Mucosa of rectum (tissue), 2 donors: Measurements from ENCODE around the gene ASCL5.

Experiments used
- H3K27ac ChIP-seq, 2 donors: one replicate each; pipeline ENCODE4 v1.7.0; 2013; ENCODE audit warnings: inconsistent platforms in 2 of 2, low read depth in 2 of 2, low read length in 2 of 2
- H3K27me3 ChIP-seq, 2 donors: one replicate each; pipeline ENCODE4 v1.7.0; 2013; ENCODE audit warnings: low read length in 2 of 2; ENCODE audit not compliant: control insufficient read depth in 2 of 2, insufficient read depth in 2 of 2
- H3K36me3 ChIP-seq, 2 donors: one replicate each; pipeline ENCODE4 v1.7.0; 2013; ENCODE audit warnings: low read length in 2 of 2; ENCODE audit not compliant: control insufficient read depth in 2 of 2, insufficient read depth in 2 of 2
- H3K4me1 ChIP-seq, 2 donors: one replicate each; pipeline ENCODE4 v1.7.0; 2013; ENCODE audit warnings: low read length in 2 of 2, mild to moderate bottlenecking in 1 of 2; ENCODE audit not compliant: control insufficient read depth in 2 of 2, insufficient read depth in 2 of 2
- H3K4me3 ChIP-seq, 2 donors: one replicate each; pipeline ENCODE4 v1.7.0; 2013; ENCODE audit warnings: low read length in 2 of 2
- H3K9ac ChIP-seq, 2 donors: one replicate each; pipeline ENCODE4 v1.7.0; 2013; ENCODE audit warnings: low read length in 2 of 2, low read depth in 1 of 2, mild to moderate bottlenecking in 1 of 2
- H3K9me3 ChIP-seq, 2 donors: one replicate each; pipeline ENCODE4 v1.7.0; 2013; ENCODE audit warnings: low read length in 2 of 2; ENCODE audit not compliant: control insufficient read depth in 2 of 2
- donor health status: healthy.
- donor health status: Normal muscosa, but diverticular disease.

The ASCL5 gene

GRCh38 chr1:201111672-201112071, 15.3 kb downstream of the ASCL5 start:
- Histone ChIP-seq H3K9me3 (no peaks in the 10 kb centered on the region), H3K4me3 (no peak overlapping the region), H3K36me3 (no peaks in the 10 kb centered on the region), H3K27ac (no peak overlapping the region), H3K9ac (no peak overlapping the region), H3K27me3 (peaks cover 0 to 2% of the 10 kb centered on the region in 2 donors), H3K4me1 (peaks cover 3 to 6% of the 10 kb centered on the region in 2 donors)

GRCh38 chr1:201111156-201111555, 15.8 kb downstream of the ASCL5 start:
- Histone ChIP-seq H3K36me3 (no peaks in the 10 kb centered on the region), H3K9me3 (no peaks in the 10 kb centered on the region), H3K27ac (no peak overlapping the region), H3K9ac (no peak overlapping the region), H3K4me1 (peaks cover 3 to 6% of the 10 kb centered on the region in 2 donors), H3K4me3 (no peak overlapping the region), H3K27me3 (peaks cover 0 to 2% of the 10 kb centered on the region in 2 donors)

GRCh38 chr1:201110616-201111015, 16.4 kb downstream of the ASCL5 start:
- H3K4me1 ChIP-seq: peaks cover 3 to 6% of the 10 kb centered on the region in 2 donors
- H3K27ac ChIP-seq: no peak overlapping the region
- no peak overlapping the region for H3K9ac ChIP-seq

GRCh38 chr1:201110138-201110537, 16.8 kb downstream of the ASCL5 start:
- Histone ChIP-seq H3K9ac (no peak overlapping the region), H3K36me3 (no peaks in the 10 kb centered on the region), H3K9me3 (no peaks in the 10 kb centered on the region), H3K4me1 (peaks cover 3 to 6% of the 10 kb centered on the region in 2 donors), H3K27me3 (no peaks in the 10 kb centered on the region), H3K27ac (no peak overlapping the region), H3K4me3 (no peak overlapping the region)

More at GRCh38 chr1:201110616-201111015, 16.4 kb downstream of the ASCL5 start:
- H3K9me3 ChIP-seq: no peaks in the 10 kb centered on the region
- H3K36me3 ChIP-seq: no peaks in the 10 kb centered on the region
- peaks cover 0 to under 1% of the 10 kb centered on the region in 2 donors for H3K27me3 ChIP-seq
- no peak overlapping the region for H3K4me3 ChIP-seq

GRCh38 chr1:201109651-201110050, 17.3 kb downstream of the ASCL5 start:
- Histone ChIP-seq H3K27me3 (no peaks in the 10 kb centered on the region), H3K27ac (no peak overlapping the region), H3K9me3 (no peaks in the 10 kb centered on the region), H3K4me3 (no peak overlapping the region), H3K4me1 (peaks cover 3 to 4% of the 10 kb centered on the region in 2 donors), H3K36me3 (no peaks in the 10 kb centered on the region), H3K9ac (no peak overlapping the region)

- no peak overlapping the region for H3K9ac ChIP-seq
- H3K4me3 ChIP-seq: no peak overlapping the region
- no peaks in the 10 kb centered on the region for H3K27me3 ChIP-seq
- H3K36me3 ChIP-seq: no peaks in the 10 kb centered on the region
- no peaks in the 10 kb centered on the region for H3K9me3 ChIP-seq
- H3K27ac ChIP-seq: no peak overlapping the region
- no peaks in the 10 kb centered on the region for H3K4me1 ChIP-seq
These were observed 18.4 kb downstream of the ASCL5 start for GRCh38 chr1:201108614-201109013.

- H3K4me3 ChIP-seq: no peak overlapping the region
- H3K9me3 ChIP-seq: no peaks in the 10 kb centered on the region
- no peaks in the 10 kb centered on the region for H3K36me3 ChIP-seq
- H3K27ac ChIP-seq: no peak overlapping the region
- no peaks in the 10 kb centered on the region for H3K27me3 ChIP-seq
- no peak overlapping the region for H3K9ac ChIP-seq
- no peaks in the 10 kb centered on the region for H3K4me1 ChIP-seq
These were observed 21.3 kb downstream of the ASCL5 start for GRCh38 chr1:201105688-201106087.

GRCh38 chr1:201104141-201104540, 22.8 kb downstream of the ASCL5 start:
- Histone ChIP-seq H3K9ac (no peak overlapping the region), H3K4me1 (no peaks in the 10 kb centered on the region), H3K36me3 (no peaks in the 10 kb centered on the region), H3K9me3 (no peaks in the 10 kb centered on the region), H3K27ac (no peak overlapping the region), H3K27me3 (no peaks in the 10 kb centered on the region), H3K4me3 (no peak overlapping the region)

GRCh38 chr1:201103666-201104065, 23.3 kb downstream of the ASCL5 start:
- no peaks in the 10 kb centered on the region for H3K36me3 ChIP-seq
- no peak overlapping the region for H3K9ac ChIP-seq
- no peak overlapping the region for H3K27ac ChIP-seq

GRCh38 chr1:201100169-201100930, 26.6 kb downstream of the ASCL5 start:
- no peak overlapping the region for H3K4me3 ChIP-seq
- H3K27ac ChIP-seq: no peak overlapping the region
- no peaks in the 10 kb centered on the region for H3K36me3 ChIP-seq

More at GRCh38 chr1:201103666-201104065, 23.3 kb downstream of the ASCL5 start:
- Histone ChIP-seq H3K4me1 (no peaks in the 10 kb centered on the region), H3K27me3 (no peaks in the 10 kb centered on the region), H3K4me3 (no peak overlapping the region), H3K9me3 (no peaks in the 10 kb centered on the region)

More at GRCh38 chr1:201100169-201100930, 26.6 kb downstream of the ASCL5 start:
- Histone ChIP-seq H3K9ac (no peak overlapping the region), H3K27me3 (no peaks in the 10 kb centered on the region), H3K4me1 (no peaks in the 10 kb centered on the region), H3K9me3 (no peaks in the 10 kb centered on the region)
